RWPE2 (cell line): ENCODE results near the gene PIK3C2B.

Experiments
- ATAC-seq: fragments of 200-7000 bp; cut with Tn5 transposase; 3 replicates; pipeline ENCODE4 v1.9.1; 2021; ENCODE audit warnings: low read depth
- DNase-seq: peaks from one replicate; pipeline ENCODE4 v3.0.0-alpha.2; 2020; ENCODE audit warnings: low spot score
- H3K27ac ChIP-seq: fragments of 450-650 bp; 2 replicates; pipeline ENCODE4 v1.5.1; 2017; ENCODE audit warnings: mild to moderate bottlenecking; ENCODE audit not compliant: poor library complexity, severe bottlenecking
- H3K27me3 ChIP-seq: fragments of 250-450 bp; sonication (Bioruptor Pico); 2 replicates; pipeline ENCODE4 v1.5.1; 2021; ENCODE audit warnings: mild to moderate bottlenecking, moderate library complexity; ENCODE audit not compliant: insufficient read depth, poor library complexity, severe bottlenecking
- H3K36me3 ChIP-seq: fragments of 250-450 bp; sonication (Bioruptor Pico); 2 replicates; pipeline ENCODE4 v1.5.1; 2020; ENCODE audit warnings: low read depth, mild to moderate bottlenecking, moderate library complexity
- H3K4me1 ChIP-seq: fragments of 250-450 bp; sonication (Bioruptor Pico); 2 replicates; pipeline ENCODE4 v1.5.1; 2021; ENCODE audit warnings: mild to moderate bottlenecking, moderate library complexity; ENCODE audit not compliant: insufficient read depth, poor library complexity, severe bottlenecking
- H3K4me3 ChIP-seq: fragments of 250-450 bp; sonication (Bioruptor Pico); 2 replicates; pipeline ENCODE4 v1.5.1; 2021; ENCODE audit warnings: mild to moderate bottlenecking, moderate library complexity; ENCODE audit not compliant: severe bottlenecking
- H3K9me3 ChIP-seq: fragments of 250-450 bp; sonication (Bioruptor Pico); 2 replicates; pipeline ENCODE4 v1.5.1; 2021; ENCODE audit warnings: mild to moderate bottlenecking, moderate library complexity; ENCODE audit not compliant: severe bottlenecking
- TF ChIP-seq, protein P1 (sequence below): fragments of 450-650 bp; IDR thresholded peaks from one replicate; pipeline ENCODE4 v1.5.1; 2017; ENCODE audit warnings: mild to moderate bottlenecking, moderate library complexity; ENCODE audit not compliant: poor library complexity, severe bottlenecking

Gene PIK3C2B

DNA sequence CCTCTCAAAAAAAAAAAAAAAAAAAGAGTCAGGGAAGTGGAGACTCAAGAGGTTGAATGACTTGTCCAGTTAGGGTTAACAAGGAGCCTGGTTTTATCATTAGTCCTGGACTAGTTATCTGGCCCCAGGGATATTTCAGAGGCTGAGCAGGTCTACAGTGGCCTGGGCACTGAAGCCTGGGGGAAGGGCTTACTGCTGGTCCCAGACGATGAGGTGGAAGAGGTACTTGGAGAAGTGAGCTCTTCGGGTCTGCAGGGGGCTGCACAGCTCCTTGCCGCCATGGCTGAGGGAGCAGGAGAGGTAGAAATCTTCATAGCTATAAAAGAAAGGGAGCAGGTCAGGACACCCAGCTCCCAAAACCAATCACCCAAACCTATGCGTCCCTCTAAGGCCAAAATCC is 40.1 kb downstream of the PIK3C2B start:
- H3K36me3 ChIP-seq: no peaks in the 10 kb centered on the region
- no peaks in the 10 kb centered on the region for H3K9me3 ChIP-seq
- ATAC-seq: no peak
- no peak overlapping the region for H3K27ac ChIP-seq
- TF ChIP-seq, protein P1, sequence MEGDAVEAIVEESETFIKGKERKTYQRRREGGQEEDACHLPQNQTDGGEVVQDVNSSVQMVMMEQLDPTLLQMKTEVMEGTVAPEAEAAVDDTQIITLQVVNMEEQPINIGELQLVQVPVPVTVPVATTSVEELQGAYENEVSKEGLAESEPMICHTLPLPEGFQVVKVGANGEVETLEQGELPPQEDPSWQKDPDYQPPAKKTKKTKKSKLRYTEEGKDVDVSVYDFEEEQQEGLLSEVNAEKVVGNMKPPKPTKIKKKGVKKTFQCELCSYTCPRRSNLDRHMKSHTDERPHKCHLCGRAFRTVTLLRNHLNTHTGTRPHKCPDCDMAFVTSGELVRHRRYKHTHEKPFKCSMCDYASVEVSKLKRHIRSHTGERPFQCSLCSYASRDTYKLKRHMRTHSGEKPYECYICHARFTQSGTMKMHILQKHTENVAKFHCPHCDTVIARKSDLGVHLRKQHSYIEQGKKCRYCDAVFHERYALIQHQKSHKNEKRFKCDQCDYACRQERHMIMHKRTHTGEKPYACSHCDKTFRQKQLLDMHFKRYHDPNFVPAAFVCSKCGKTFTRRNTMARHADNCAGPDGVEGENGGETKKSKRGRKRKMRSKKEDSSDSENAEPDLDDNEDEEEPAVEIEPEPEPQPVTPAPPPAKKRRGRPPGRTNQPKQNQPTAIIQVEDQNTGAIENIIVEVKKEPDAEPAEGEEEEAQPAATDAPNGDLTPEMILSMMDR: no peak
- no peak overlapping the region for H3K4me3 ChIP-seq
- DNase-seq: no peak
- H3K27me3 ChIP-seq: no peaks in the 10 kb centered on the region
- H3K4me1 ChIP-seq: peaks cover 7% of the 10 kb centered on the region

GRCh38 chr1:204453141-204453772 is 41.3 kb downstream of the PIK3C2B start:
- ATAC-seq (no peak), DNase-seq (no peak)
- Histone ChIP-seq H3K9me3 (no peaks in the 10 kb centered on the region), H3K36me3 (no peaks in the 10 kb centered on the region), H3K4me1 (peaks cover 7% of the 10 kb centered on the region), H3K27ac (no peak overlapping the region), H3K27me3 (no peaks in the 10 kb centered on the region), H3K4me3 (no peak overlapping the region)
- TF ChIP-seq, protein P1: no peak

DNA sequence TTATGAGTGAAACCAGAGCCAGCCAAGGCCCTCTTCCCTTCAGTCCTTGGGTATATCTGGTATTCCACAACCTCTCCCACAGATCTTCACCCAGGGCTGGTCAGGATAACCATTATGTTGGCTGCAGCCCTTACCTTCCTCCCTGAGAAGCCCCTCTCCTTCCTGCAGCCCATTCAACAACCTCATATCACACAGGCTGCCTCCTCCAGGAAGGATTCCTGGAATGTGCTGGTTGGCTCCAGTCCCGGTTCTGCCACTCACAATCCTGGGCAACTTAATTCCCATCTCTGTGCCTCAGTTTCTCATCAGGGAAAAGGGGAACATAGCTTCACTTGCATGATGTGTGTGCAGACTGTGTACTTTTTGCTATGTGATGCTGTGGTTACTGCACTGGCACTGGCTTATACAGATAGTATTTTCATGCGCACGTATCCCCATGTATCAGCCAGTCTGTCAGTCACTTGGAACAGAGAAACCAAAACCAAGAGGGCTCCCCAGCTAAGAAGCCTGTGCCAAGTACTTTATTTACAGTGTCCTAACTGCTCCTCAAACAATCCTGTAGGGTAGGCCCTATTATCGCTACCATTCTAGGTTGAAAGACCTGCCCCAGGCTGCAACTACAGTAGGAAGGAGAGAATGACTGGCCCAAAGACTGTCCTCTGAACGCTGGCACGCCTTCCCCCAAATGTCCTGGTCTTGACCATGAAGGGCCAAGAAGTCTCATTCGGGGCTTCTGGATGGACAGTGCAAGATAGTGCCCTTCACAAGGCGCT is 43.1 kb downstream of the PIK3C2B start:
- peaks cover 7% of the 10 kb centered on the region for H3K4me1 ChIP-seq
- ATAC-seq (no peak), DNase-seq (no peak)
- TF ChIP-seq, protein P1: no peak
- H3K36me3 ChIP-seq: no peaks in the 10 kb centered on the region
- no peaks in the 10 kb centered on the region for H3K9me3 ChIP-seq
- no peak overlapping the region for H3K4me3 ChIP-seq
- H3K27me3 ChIP-seq: no peaks in the 10 kb centered on the region
- H3K27ac ChIP-seq: no peak overlapping the region

- ATAC-seq (peak; percentile 53; the same call in 2 of the 3 replicates), DNase-seq (no peak)
- H3K4me1 ChIP-seq: peaks cover 7% of the 10 kb centered on the region
- H3K27me3 ChIP-seq: no peaks in the 10 kb centered on the region
- H3K36me3 ChIP-seq: no peaks in the 10 kb centered on the region
- no peak overlapping the region for H3K27ac ChIP-seq
- TF ChIP-seq, protein P1: no peak
- H3K4me3 ChIP-seq: no peak overlapping the region
- no peaks in the 10 kb centered on the region for H3K9me3 ChIP-seq
Observed at GRCh38 chr1:204450461-204451257, 43.9 kb downstream of the PIK3C2B start.
